PC-9 (cell line): ENCODE measurements around the gene ZNF616. TPM values are rescaled to one million over a fixed set of nuclear protein-coding genes. Genes with fewer than 3 reads are reported as not detected.
"Not testable (repeated sequence)": the region's sequence is repeated elsewhere in the genome, so short reads cannot be mapped to it uniquely, and the experiment has no call there.

Experiments
- BruUV-seq: library from RNA; stranded (reverse); fragments of 400-500 nt; replicated peaks from 2 replicates; lab custom pipeline; 2021; lab: Mats Ljungman, UMichigan
- CTCF ChIA-PET: fragments of 300-600 bp; sonication (Branson Sonifier 250); formaldehyde crosslinking; loops from one replicate; lab custom pipeline; 2022; ENCODE audit warnings: antibody characterized with exemption; lab: Charles Lee
- POLR2A ChIA-PET: fragments of 300-600 bp; sonication (Branson Sonifier 250); formaldehyde crosslinking; loops from one replicate; lab custom pipeline; 2022; ENCODE audit warnings: antibody characterized with exemption; ENCODE audit not compliant: unreplicated experiment; lab: Charles Lee
- DNase-seq, 2 experiments: peaks; one replicate each; pipeline versions ENCODE4 v3.0.0 to v3.0.0-alpha.2; 2015 to 2022; ENCODE audit warnings: mixed read lengths in 1 of 2
- H2AFZ ChIP-seq: fragments of 200-600 bp; sonication (generic); 2 replicates; pipeline ENCODE4 v1.8.1; 2017; ENCODE audit warnings: antibody characterized with exemption
- H3F3A ChIP-seq: fragments of 200-600 bp; sonication (generic); 2 replicates; pipeline ENCODE4 v1.8.1; 2017; ENCODE audit warnings: antibody characterized with exemption, mild to moderate bottlenecking, low read depth; ENCODE audit not compliant: insufficient read depth
- H3K27ac ChIP-seq: fragments of 200-600 bp; sonication (generic); 2 replicates; pipeline ENCODE4 v1.6.1; 2016; ENCODE audit warnings: mixed run types
- H3K27me3 ChIP-seq: fragments of 200-600 bp; sonication (generic); 2 replicates; pipeline ENCODE4 v1.6.1; 2016; ENCODE audit warnings: low read depth, mixed run types; ENCODE audit not compliant: insufficient read depth
- H3K36me3 ChIP-seq: fragments of 200-600 bp; sonication (generic); 2 replicates; pipeline ENCODE4 v1.6.1; 2016; ENCODE audit warnings: low read depth, mixed run types
- H3K4me1 ChIP-seq: fragments of 200-600 bp; sonication (generic); replicated peaks from 2 replicates; pipeline ENCODE4 v1.6.1; 2016; ENCODE audit warnings: mixed run types; ENCODE audit not compliant: insufficient read depth
- H3K4me2 ChIP-seq: fragments of 200-600 bp; sonication (generic); 2 replicates; pipeline ENCODE4 v1.6.1; 2017; ENCODE audit warnings: mixed run types
- H3K4me3 ChIP-seq: fragments of 200-600 bp; sonication (generic); 2 replicates; pipeline ENCODE4 v1.6.1; 2016; ENCODE audit warnings: mixed run types
- H3K79me2 ChIP-seq: fragments of 200-600 bp; sonication (generic); 2 replicates; pipeline ENCODE4 v1.6.1; 2017; ENCODE audit warnings: low read depth, mixed run types
- H3K9me2 ChIP-seq: fragments of 200-600 bp; sonication (generic); 2 replicates; pipeline ENCODE4 v1.8.1; 2017; ENCODE audit warnings: mild to moderate bottlenecking; ENCODE audit not compliant: insufficient read depth
- H3K9me3 ChIP-seq: fragments of 200-600 bp; sonication (generic); 2 replicates; pipeline ENCODE4 v1.8.1; 2016; ENCODE audit warnings: low read depth; ENCODE audit not compliant: insufficient read depth
- H4K20me1 ChIP-seq: fragments of 200-600 bp; sonication (generic); 2 replicates; pipeline ENCODE4 v1.8.1; 2017; ENCODE audit not compliant: insufficient read depth
- CTCF ChIP-seq: fragments of 200-600 bp; sonication (generic); conservative IDR thresholded peaks from 2 replicates; pipeline ENCODE4 v1.6.1; 2017; ENCODE audit warnings: mixed run types, antibody characterized with exemption, mild to moderate bottlenecking, moderate library complexity
- EZH2 ChIP-seq: fragments of 200-600 bp; sonication (generic); IDR thresholded peaks from 2 replicates; pipeline ENCODE4 v1.8.0; 2017; ENCODE audit warnings: antibody characterized with exemption, low read depth
- intact Hi-C: fragments of 100-400 bp; cut with micrococcal nuclease; formaldehyde crosslinking; loops from one replicate; pipeline ENCODE4 v1.10.0; 2022; ENCODE audit not compliant: unreplicated experiment
- total RNA-seq: library from RNA; stranded (reverse); gene quantifications from 2 replicates; pipeline ENCODE4 v1.2.3, GENCODE V29; 2021

The ZNF616 gene
- total RNA-seq, 1 experiment from 2014 or later, result 12.6 TPM

GRCh38 chr19:52102782-52103181 lies 37.0 kb downstream of the ZNF616 start:
- Histone ChIP-seq H3K9me2 (no peaks in the 10 kb centered on the region), H3K79me2 (no peaks in the 10 kb centered on the region), H3K4me3 (no peak overlapping the region), H3K27ac (no peak overlapping the region), H4K20me1 (no peaks in the 10 kb centered on the region), H3K4me2 (no peak overlapping the region), H2AFZ (no peak overlapping the region), H3K9me3 (peaks cover 46% of the 10 kb centered on the region), H3K27me3 (no peaks in the 10 kb centered on the region), H3K36me3 (no peaks in the 10 kb centered on the region), H3K4me1 (no peaks in the 10 kb centered on the region), H3F3A (peaks cover 10% of the 10 kb centered on the region; the same call in 1 of the 2 replicates)
- DNase-seq, result no peak
- no TSS peak for BruUV-seq
- intact Hi-C loops, result no loop called here
- ChIA-PET POLR2A (no interaction called here), CTCF (interaction anchor here (0.6 kb wide), 1 partner anchor 19 kb away, joined by 3 read pairs; no protein-coding TSS in a partner anchor)
- TF ChIP-seq CTCF (no peak), EZH2 (no peak)

- Histone ChIP-seq H3F3A (peaks cover 10% of the 10 kb centered on the region; the same call in 1 of the 2 replicates), H4K20me1 (no peaks in the 10 kb centered on the region), H3K9me2 (no peaks in the 10 kb centered on the region), H3K27me3 (no peaks in the 10 kb centered on the region), H2AFZ (no peak overlapping the region), H3K4me3 (no peak overlapping the region), H3K36me3 (no peaks in the 10 kb centered on the region), H3K4me2 (no peak overlapping the region), H3K9me3 (peaks cover 48% of the 10 kb centered on the region), H3K27ac (no peak overlapping the region), H3K79me2 (no peaks in the 10 kb centered on the region), H3K4me1 (no peaks in the 10 kb centered on the region)
- no peak for DNase-seq
- ChIA-PET POLR2A (no interaction called here), CTCF (no interaction called here)
- BruUV-seq, result no TSS peak
- TF ChIP-seq EZH2 (no peak), CTCF (no peak)
- intact Hi-C loops, result no loop called here
Measured at GRCh38 chr19:52101866-52102562, 37.7 kb downstream of the ZNF616 start.

- POLR2A ChIA-PET, result interaction anchor here (0.6 kb wide), 1 partner anchor 86 kb away, joined by 5 read pairs; no protein-coding TSS in a partner anchor
- peak in 1 of 2 experiments; percentile 55 for DNase-seq
- TF ChIP-seq EZH2 (no peak), CTCF (no peak)
- no TSS peak for BruUV-seq
- intact Hi-C loops, result no loop called here
- Histone ChIP-seq H3K4me2 (no peak overlapping the region), H3K4me3 (no peak overlapping the region), H2AFZ (no peak overlapping the region), H4K20me1 (no peaks in the 10 kb centered on the region), H3K4me1 (no peaks in the 10 kb centered on the region), H3K9me2 (no peaks in the 10 kb centered on the region), H3K79me2 (peaks cover 8% of the 10 kb centered on the region), H3F3A (peaks cover 21% of the 10 kb centered on the region), H3K9me3 (peaks cover 50% of the 10 kb centered on the region), H3K27me3 (no peaks in the 10 kb centered on the region), H3K36me3 (no peaks in the 10 kb centered on the region), H3K27ac (no peak overlapping the region)
- CTCF ChIA-PET, result no interaction called here
Measured at GRCh38 chr19:52099497-52100138, 40.1 kb downstream of the ZNF616 start.

- Histone ChIP-seq H3K4me2 (peak overlapping the region; percentile 93; the same call in 1 of the 2 replicates), H3K79me2 (peaks cover 30% of the 10 kb centered on the region), H3K36me3 (peaks cover 24% of the 10 kb centered on the region), H3F3A (peaks cover 18% of the 10 kb centered on the region), H3K4me3 (peak overlapping the region; percentile 85; the same call in 1 of the 2 replicates), H3K9me3 (peaks cover 72% of the 10 kb centered on the region)
- BruUV-seq, H3K27ac ChIP-seq, intact Hi-C loops, H2AFZ ChIP-seq, H4K20me1 ChIP-seq, CTCF ChIA-PET, H3K27me3 ChIP-seq, H3K9me2 ChIP-seq, DNase-seq, H3K4me1 ChIP-seq: not testable (repeated sequence)
- POLR2A ChIA-PET, result interaction anchor here (0.6 kb wide), 1 partner anchor 431 kb away, joined by 9 read pairs; no protein-coding TSS in a partner anchor
Measured at GRCh38 chr19:52096416-52096815, 43.3 kb downstream of the ZNF616 start.
